ENCODE results near the gene MRAP.

The MRAP gene

DNA sequence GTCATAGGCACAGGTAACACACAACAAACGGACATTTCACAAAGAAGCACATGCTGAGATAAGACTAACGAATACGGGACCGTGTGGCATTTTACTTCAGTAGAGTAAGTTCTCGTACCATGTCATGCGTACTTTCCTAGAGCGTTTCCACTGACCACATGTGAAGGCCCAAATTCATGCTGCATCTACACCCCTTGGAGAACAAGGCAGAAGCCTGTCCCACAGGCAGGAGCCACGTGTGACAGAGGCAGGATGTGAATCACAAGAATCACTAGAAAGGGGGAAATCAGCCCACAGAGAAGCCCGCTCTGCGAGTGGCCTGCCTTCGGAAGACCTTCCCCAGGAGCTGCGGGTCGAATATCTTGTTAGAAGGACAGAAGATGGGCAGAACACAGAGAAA, 52.3 kb downstream of the MRAP start:
- no peak for DNase-seq

DNA sequence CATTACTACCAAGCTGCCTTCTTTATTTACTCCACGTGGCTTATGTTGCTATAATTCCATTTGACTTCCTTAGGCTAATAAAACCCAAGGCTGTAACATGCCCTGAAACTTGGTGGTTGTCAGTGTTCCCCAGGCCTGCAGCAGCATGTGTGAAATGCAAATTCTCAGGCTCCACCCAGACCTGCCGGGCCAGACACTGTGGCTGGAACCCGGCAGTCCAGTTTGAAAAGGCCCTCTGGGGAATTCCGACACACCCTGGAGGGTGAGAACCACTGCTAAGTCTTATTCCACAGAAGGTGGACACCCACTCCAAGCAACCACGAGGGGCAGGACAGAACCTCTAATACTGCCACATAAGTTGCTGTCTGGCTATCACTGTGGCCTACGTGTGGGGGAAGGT, 52.8 kb downstream of the MRAP start:
- DNase-seq, result no peak

DNA sequence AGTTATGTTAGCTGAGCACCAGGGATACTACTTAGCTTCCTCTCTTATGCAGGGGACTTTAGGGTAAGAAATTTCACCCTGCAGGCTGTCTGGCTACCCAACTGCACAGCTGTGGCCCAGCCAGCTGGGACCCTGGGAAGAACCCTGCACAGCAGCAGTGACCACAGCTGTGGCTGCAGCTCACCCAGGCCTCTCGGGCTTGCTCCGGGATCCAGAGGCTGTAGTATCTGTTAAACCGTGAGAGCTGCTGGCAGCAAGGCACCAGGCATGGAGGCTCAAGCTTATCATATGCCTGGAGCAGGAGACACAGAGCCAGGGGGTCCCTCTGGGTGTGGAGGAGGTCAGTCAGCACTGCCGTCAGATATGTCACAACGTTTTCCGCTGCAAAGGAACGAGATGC, 53.9 kb downstream of the MRAP start:
- no peak for DNase-seq

DNA sequence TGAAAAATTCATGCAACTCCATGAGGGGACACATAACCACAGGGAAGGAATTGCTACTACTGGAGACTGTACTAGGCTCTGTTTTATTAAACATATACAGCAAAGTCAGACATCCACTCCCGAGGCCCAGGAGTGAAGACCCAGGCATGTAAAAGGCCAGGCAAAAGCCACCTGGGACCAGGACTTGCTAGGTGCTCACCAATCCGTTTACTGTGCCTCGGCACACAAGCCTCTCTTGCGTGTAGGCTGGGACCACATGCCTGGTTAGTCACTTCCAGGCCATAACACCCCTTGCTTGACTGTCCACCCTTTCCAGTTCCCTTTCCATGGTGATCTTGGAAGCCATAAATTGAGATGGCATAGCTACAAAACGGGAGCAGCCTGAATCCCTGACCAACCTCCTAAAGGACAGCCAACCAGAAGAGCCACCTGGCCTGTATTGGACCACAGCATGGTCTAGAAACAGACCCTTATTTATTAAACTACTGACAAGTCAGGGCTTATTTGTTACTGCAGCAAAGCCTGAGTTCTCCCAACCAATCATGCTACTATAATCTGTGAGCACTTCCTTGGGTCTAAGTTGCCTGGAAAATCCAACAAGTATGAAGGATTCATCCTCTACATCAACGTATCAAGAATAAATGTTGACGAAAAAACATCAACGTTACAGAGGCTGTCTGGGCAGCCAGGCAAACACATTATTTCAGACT, 54.5 kb downstream of the MRAP start:
- DNase-seq, result no peak

DNA sequence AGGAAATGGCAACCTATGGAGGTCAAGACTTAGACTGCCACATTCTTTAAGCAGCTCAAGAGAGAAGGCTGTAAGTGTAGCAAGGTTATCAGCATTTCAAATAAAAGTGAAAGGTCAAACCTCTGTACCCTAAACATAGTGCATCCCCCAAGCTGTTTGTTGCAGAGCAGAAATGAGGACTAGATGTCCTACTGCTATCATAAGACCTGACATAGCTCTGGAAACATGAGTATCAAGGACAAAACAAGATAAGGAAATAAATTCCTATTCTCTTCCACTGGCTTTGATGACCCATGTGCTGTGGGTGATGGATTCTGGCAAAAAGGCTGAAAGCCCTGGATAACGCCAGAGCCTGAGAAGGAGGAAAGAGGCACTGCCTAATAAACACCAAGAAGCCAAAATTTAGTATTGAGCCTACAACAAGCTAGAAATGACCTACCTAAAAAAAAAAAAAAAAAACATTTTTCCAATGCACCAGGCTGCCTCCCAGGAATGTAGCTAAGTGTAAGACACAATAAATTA, 58.3 kb downstream of the MRAP start:
- DNase-seq, result no peak

DNA sequence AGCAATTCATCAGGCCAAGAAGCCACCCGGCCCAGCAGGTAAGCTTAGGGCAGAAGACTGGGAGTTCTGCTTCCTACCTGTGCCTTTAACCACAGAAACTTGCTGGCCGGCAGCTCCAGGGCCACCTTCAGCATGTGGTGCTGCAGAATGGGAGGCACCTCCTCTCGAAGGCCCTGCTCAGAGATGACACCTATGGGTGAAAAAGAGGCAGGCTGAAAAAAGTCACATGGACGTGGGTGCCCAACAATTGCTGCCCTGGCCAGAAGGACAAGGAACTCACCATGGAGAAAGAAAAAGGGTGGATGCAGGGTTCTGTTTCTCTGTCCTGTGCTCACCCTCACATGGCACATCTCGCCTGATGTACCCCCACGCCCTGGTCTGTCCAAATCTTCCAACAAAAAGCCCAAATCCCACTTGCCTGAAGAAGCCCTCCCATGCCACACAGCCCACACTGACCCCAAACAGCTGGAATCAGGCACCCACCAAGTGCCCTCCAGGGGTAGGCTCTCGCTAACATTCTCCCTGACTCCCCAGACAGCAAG, 61.1 kb downstream of the MRAP start:
- DNase-seq, result no peak

DNA sequence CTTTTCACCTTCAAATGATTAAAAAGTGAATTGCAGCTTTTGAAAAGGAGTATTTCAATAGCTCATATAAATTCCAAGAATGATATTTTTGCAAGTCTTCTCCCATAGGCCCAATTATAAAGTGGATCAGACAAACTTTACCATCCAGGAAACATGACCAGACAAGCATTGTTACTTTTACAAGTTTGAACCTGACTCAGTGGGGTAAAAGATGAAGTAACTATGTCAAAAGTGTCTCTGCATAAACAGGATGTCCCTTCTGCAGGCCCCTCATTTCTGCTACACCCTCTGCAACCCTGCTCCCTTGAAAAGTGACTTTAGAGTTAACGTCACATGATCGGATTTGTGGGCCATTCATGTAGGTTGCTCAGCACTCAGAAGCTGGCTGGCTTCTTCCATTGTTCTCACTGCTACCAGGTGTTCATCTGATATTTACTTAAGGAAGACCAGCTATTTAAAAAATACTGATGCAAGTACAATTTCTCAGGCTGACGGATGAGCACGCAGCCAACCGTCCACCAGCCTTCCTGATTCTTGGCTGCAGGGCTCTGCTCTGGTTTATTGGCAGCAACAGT, 61.8 kb downstream of the MRAP start:
- no peak for DNase-seq
